Measurements from ENCODE around the gene SRXN1.

- no peak for TF ChIP-seq POLR2AphosphoS5 (IDR thresholded peaks at IDR 0.05; ENCODE audit: low read depth, low read length)
- TF ChIP-seq POLR2A (IDR thresholded peaks at IDR 0.05; ENCODE audit: low read depth, low read length): no peak
Observed at GRCh38 chr20:667351-668034, 14.5 kb upstream of the SRXN1 start.

All from GM12892 (cell line).